Kasumi-1 (cell line): Measurements from ENCODE around the gene KHDC4.

Experiments used
- DNase-seq, 2 experiments: peaks; one replicate each; lab custom pipeline; 2025; lab: John Stamatoyannopoulos, UW

KHDC4 gene

DNA sequence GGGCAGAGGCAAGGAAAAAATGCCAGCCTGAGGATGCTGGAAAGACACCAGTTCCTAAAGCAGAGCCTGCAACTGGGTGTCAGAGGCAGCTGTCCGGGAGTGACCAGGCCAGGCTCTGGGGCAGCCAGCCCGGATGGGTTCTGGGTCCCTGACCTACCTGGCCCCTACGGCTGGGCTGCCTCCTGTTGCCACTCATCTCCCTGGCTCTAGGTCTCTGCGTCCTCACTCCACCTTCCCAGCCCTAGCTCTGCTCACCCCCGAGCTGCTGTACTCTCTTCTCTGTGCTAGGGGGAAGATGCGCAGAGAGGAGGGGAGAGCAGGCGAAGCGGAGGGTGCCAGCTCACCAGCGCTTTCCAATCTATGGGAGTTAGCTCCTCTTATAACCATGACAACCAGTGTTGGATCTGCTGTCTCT is 35.2 kb upstream of the KHDC4 start:
- no peak for DNase-seq

DNA sequence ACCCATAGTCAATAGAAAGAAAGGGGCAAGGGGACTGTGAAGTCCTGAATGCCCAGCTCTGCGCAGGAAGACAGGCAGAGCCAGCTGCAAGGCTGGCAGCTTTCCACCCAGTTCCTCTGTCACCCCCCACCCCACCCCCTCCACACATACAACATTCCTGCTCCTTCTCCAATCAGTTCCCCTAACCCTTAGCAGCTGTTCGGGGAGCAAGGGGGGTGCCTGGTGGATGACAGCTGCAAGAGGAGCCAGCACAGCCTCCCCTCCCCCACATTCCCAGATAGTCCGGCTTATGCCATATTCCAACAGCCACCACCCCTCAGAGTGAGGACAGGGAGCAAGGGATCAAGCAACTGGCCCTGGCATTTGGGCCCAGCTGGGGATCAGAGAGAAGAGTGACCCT is 34.5 kb upstream of the KHDC4 start:
- no peak for DNase-seq

DNA sequence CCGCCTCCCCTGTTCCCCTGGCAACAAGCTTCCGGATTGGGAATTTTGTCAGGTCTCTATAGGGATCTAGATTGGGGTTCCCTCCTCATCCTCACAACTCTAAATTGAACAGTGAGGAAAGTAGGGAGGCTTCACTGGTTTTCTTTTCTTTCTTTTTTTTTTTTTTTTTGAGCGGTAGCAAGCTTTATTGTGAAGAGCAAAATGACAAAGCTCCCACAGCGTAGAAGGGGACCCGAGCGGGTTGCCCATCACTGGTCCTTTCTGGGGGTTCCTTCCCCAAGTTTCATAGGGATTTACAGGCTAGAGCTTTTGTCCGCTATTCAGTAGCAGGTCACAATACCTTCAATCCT is 33.8 kb upstream of the KHDC4 start:
- DNase-seq, result no peak

DNA sequence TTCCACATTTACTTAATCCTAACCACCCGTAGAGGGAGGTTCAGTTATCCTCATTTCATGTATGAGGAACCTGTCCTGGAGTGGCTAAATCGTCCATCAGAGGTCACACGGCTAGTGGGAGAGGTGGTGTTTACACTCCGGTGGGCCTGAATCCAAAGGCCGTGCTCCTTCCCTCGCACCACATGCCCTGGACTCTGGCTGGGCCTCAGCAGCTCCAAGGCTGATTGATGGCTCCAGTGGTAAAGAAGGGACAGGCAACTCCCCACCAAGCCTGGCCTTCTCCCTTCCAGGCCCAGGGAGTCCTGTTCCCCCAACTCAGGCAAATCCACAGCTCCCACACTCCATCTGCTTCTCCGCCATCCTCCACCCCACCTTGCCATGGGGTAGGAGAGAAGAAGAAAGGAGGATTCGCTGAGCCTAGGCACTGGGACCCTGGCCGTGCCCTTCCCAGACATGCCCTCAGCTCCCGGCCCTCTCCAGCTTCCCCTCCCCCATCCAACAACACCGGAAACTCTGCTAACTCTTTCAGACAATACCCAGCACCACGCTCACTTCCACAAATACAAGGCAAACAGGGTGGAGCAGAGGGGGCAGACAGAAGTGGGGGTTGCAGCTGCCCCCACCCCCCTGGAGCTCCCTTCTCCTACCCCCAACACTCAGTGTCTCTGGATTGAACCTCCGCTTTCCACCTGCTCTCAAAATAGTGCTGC is 33.3 kb upstream of the KHDC4 start:
- DNase-seq, result peak; percentile 84 to 90

DNA sequence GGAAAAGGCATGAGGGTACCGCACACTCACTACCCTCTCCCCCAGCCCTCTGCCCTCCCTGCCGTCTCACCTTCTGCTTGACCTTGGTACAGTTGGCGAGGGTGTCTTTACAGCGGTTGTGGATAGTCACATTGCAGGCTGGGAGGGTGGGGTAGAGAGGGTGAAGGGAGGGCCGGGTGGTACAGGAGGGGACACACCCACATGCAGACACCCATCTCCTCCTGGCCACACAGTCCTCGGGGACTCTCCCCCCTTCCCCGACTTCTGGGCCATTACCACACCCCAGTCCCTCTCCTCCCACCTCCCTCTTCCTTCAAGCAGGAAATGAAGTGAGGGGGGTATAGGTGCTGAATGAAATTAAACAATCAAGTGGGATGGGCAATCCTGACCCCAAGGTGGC is 32.5 kb upstream of the KHDC4 start:
- DNase-seq, result no peak

DNA sequence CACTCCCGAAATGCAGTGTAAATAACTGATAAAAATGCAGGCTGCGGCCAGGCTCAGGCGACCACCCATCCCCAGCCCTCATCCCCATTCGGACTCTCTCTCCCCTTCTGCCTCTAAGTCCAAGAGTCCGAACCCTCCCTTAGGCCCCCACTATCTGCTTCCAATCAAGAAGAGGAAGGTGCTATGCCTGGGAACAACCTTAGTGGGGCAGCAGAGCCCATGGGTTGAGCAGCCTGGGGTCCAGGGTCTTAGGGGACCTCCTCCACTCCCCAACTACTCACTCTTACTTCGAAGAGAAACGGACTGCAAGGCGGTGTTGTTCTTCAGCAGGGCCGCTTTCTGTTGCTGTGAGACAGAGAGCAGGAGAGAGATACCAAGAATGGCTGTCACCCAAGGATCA is 31.9 kb upstream of the KHDC4 start:
- DNase-seq, result no peak

DNA sequence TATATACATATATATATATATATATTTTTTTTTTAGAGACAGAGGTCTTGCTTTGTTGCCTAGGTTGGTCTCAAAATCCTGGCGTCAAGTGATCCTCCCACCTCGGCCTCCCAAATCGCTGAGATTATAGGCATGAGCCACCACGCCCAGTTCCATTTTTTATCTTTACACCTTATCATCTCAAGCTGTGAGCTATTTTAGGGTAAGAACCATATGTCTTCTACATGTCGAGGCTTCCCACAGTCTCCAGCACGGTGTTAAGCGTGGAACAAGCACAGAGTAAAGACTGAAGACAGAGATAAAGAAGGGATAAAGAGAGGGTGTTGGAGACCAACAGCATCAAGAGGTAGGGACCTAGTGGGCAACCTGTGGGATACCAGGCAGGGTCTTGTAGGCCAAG is 30.0 kb upstream of the KHDC4 start:
- no peak for DNase-seq

DNA sequence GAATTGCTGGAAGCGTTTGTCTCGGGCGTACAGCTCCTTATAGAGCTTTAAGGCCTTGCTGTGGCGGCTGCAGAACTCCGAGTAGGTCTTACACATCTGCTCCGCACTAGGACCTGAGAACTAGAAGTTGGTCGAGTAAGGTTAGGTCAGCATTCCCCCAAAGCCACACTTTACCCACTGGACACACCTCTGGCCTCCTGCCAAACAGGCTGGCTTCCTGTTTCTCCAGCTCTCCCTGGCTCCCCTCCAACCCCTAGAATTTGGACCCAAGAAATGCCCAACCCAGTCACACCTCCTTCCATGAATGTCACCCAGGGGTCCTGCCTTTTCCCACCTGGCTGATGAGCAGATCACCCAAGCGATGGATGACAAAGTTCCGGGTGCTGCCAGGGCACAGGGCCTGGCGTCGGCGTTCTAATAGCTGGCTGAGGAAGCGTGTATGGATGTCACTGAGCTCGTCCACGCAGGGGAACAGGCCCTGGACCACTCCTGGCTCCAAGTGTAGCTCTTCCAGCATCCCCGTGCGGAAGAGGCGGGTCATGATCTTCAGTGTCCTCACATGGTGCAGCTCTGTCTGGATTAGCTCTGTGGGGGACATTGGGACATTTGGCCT is 28.5 kb upstream of the KHDC4 start:
- DNase-seq, result no peak

DNA sequence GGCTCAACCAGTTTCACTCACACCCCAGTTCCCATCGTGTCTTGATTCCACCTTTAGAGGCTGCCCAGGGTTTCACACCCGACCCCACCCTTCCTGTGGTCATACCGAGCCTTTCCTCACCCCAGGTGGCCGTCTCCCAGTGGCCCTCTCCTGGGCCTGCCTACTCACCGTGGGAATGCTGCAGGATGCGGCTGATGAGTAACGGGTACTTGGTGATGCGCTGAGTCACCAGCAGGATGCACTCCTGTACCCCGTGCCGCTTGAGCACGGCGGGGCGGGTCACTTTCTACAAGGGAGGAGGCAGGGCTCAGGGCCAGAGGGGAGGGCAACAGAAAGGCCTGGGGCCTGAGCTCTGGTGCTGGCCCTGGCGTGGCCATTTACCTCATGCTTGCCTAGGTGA is 27.7 kb upstream of the KHDC4 start:
- DNase-seq, result no peak

DNA sequence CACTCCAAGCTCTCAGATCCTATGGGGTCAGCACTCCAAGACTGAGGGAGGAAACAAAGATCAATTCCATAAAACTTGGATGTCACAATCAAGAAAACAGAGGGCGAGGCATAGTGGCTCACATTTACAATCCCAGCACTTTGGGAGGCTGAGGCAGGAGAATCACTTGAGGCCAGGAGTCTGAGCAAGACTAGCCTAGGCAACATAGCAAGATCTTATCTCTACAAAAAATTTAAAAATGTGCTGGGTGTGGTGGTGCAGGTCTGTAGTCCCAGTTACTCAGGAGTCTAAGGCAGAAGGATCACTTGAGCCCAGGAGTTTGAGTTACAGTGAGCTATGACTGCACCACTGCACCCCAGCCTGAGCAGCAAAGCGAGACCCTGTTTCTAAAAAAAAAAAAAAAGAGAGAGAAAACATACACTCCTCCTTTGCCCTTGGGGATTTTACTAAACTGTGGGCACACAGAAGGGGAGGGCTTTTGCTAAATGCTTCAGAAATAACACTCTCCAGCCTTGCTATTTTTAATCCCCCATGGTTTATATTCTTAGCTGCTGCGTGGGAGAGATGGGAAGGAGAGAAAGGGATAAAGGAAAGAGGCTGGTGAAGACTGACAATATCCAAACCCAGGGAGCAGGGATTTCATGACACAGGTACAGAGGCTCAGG is 26.0 kb upstream of the KHDC4 start:
- DNase-seq, result no peak

DNA sequence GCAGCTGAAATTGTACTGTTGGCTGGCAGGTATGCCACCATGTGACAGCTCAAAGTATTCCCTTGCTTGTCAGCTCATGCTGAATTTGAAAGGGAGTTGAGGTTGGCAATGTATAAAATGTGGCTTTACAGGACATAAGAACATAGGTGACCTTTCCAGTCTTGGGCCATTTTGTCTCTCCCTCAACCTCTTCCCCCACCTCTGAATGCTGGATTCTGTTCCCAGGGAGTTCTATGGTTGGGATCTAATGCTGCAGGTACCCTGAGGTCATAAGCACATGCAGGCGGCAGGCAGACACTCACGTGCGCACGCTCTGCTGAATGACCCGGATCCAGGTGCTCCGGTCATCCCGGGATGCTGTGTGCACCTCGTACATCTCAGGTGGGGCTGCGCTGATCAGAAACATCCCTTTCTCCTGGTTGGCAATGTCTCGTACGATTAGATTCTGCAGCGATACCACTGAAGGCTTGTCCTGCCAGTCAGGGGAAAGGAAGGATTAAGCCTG is 23.2 kb upstream of the KHDC4 start:
- no peak for DNase-seq

DNA sequence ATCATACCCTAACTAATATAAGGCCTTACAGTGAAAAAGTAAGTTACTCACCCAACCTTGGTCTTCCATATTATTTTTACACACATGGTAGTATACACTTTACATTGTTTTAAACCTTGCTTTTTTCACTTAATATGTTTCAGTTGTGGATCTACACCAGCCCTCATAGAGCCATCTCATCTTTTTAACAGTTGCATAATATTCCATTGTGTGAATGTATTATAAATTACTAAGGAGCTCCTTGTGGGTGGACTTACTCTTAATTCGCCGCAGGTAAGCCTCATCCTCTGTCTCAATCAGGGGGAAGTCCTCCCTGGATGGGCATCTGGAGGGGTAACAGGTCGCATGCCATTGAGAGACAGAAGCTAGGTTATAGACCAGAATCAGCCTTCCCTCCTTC is 20.4 kb upstream of the KHDC4 start:
- no peak for DNase-seq

DNA sequence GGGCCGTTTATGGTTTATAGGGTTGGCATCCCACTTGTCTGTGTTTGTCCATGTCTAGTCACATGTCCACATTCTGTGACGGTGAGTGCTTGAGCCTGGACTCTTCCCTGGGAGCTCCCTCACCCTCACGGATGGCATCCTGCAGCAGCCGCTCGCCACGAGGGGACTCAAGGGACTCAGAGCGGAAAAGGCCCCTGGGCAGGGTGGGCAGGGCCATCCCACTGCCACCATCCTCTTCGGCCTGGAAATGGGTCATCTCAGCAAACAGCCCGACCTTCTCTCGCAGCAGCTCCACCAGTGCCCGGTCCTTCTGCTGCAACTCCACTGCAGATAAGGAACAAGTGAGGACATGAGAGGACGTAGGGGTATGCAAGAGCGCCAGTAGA is 18.3 kb upstream of the KHDC4 start:
- no peak for DNase-seq

DNA sequence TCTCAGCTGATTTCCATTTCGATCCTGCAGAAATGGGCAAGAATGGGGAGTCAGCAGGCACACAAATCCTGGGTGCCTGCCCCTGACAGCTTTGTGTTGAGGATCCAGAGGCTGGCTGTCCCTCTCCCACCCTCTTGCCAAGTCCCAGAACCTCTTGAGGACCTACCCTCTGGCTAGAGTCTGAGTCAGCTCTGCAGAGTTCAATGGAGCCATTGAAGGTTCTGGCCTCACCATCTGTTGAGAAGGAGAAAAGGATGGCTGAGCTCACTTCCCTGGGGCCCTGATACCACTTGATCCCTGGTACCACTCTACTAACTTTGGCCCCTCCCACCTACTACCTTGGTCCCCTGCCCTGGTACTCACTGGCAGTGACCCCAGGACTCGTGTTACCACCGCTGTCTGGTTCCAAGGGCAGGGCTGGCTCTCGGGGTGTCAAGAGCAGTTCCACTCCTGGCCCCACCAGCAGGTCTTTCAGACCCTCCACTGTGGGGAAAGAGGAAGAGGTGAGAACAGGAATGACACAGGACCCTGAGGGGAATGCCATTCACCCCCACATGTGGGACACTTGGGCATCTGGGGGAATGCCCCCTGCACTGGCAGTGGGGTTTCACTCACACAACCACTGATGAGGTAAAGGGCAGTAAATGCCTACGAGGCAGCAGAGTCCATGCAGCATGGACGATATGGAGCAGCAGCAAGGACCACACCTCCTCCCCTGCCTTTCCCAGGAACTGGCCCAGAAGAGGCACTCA is 17.7 kb upstream of the KHDC4 start:
- DNase-seq, result no peak

DNA sequence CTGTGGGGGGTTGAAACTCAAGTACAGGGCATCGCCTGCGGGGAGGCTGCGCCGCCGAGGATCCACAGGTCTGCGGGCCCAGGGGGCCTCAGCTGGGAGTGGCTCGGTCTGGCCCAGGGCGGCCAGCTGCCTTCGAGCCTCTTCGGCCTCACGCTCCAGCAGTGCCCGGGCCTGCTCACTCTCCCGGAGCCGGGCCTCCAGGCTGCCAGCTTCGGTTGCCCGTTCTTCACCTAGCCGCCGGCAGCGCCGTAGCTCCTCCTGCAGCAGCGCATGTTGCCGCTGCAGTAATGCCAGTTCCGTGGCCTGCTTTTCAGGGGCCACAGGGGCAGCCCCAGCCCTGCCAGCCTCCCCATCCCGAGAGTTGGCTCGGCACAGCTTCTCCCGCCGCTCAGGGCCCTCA is 16.6 kb upstream of the KHDC4 start:
- no peak for DNase-seq

DNA sequence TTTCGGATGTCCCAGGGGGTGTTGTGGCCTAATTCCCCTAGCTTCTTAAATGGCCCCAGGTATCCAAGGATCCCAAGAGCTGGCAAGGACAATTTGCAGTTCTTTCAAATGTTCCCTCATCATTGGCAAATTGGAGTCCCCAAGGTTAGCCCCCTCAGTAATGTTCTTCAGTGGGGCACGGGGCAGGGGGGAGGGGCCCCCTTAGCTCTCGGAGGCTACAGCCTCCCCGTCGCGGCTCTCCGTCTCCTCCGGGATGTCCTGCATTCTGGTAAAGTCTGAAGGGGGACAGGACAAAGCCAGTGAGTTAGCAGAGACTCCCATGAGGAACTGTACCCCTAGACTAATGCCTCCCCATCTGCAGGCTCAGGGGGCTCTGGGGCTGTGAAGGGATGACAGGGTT is 13.5 kb upstream of the KHDC4 start:
- no peak for DNase-seq

DNA sequence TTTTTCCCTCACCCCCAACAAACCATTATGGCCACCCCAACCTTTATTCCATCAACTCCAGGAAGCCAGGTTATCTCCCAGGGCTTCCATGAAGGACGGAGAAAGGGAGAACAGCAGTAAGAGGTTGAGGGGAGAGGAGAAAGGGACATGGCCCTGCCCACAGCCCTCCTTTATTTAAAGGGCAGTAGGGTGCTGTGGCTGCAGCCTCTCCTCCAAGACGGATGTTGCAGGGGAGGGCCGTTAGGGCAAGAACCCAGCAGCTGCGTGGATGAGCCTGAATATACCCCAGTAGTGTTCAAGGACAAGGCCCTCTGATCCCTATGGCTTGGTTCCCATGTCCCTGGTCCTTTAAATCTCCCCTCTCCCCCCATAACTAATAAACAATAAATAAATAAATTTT is 13.1 kb upstream of the KHDC4 start:
- no peak for DNase-seq

DNA sequence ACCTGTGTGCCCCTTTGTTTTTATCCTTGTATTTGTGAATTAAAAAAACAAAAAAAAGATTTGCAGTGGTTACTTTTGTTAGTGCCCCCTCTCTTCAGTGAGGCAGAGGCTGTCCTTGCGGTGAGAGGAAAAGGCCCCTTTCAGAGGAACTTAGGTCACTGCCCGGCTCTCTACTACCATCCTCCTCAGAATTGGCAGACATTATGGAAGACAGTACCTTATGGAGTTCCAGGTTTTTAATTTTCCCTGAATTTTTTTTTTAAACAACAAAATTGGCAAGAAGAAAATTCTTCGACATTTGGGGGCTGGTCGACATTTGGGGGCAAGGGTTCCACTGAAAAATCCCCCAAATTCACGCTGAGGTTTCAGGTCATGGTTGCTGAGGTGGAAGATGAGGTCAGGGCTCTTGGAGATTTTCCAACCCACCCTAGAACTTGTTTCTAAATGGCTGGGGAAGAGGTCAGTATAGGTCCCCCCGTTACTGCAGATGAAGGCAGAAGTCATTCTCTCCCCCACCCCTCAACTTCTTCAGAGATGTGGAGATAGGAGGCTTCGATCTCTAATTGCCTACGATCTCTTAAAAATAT is 12.5 kb upstream of the KHDC4 start:
- no peak for DNase-seq

DNA sequence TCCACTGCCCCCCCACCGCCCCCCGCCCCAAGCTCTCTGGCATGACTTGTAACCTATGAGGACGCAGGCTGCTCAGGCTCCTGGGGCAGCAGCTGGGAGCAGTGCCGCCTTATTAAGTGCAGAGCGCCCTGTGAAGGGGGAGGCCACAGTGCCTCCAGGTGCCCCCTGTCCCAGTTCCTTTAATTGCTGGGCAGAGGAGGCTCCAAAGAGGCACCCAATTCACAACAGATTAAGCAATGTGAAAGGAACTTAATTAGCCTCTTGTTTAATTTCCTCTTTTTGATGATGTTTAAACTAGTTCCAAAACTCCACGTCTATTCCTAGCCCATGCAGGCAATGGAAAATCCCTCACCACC is 10.2 kb upstream of the KHDC4 start:
- no peak for DNase-seq

DNA sequence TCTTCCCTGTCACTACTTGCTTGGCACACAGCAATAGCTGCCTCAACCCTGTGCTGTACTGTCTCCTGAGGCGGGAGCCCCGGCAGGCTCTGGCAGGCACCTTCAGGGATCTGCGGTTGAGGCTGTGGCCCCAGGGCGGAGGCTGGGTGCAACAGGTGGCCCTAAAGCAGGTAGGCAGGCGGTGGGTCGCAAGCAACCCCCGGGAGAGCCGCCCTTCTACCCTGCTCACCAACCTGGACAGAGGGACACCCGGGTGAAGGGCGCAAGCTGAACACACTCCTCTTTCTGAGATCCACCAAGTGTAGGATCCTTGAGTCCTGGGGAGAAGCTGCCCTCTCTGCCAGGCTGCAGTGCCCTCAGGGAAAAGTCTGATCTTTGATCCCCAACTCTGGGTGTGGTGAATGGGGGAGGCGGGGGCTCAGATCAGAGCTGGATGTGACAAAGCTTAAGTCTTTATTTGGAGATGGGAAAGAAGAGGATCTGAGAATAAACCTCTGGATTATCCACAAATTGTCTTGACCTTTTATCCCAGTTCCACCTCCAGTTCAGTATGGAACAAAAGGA is 8.4 kb upstream of the KHDC4 start:
- no peak for DNase-seq

DNA sequence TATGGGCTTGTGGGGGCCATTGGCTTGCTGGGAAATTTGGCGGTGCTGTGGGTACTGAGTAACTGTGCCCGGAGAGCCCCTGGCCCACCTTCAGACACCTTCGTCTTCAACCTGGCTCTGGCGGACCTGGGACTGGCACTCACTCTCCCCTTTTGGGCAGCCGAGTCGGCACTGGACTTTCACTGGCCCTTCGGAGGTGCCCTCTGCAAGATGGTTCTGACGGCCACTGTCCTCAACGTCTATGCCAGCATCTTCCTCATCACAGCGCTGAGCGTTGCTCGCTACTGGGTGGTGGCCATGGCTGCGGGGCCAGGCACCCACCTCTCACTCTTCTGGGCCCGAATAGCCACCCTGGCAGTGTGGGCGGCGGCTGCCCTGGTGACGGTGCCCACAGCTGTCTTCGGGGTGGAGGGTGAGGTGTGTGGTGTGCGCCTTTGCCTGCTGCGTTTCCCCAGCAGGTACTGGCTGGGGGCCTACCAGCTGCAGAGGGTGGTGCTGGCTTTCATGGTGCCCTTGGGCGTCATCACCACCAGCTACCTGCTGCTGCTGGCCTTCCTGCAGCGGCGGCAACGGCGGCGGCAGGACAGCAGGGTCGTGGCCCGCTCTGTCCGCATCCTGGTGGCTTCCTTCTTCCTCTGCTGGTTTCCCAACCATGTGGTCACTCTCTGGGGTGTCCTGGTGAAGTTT is 7.8 kb upstream of the KHDC4 start:
- no peak for DNase-seq
